Mucosa of descending colon (tissue), 3 donors: ENCODE results near the gene AHNAK2. TPM values are rescaled to one million over a fixed set of nuclear protein-coding genes. Genes with fewer than 3 reads are reported as not detected.
A peak's percentile ranks its signal among the peaks of the same experiment; 100 is the strongest.

Experiments
- ATAC-seq: fragments of 200-7000 bp; cut with Tn5 transposase; one replicate; pipeline ENCODE4 v1.9.1; 2020; ENCODE audit warnings: mild to moderate bottlenecking, moderate library complexity
- DNase-seq, 3 donors: peaks; one replicate each; pipeline ENCODE4 v3.0.0-alpha.2; 2020
- H3K36me3 ChIP-seq: fragments of 200-600 bp; one replicate; pipeline ENCODE4 v1.8.0; 2021; ENCODE audit warnings: low read depth, mild to moderate bottlenecking
- H3K4me1 ChIP-seq: fragments of 200-600 bp; one replicate; pipeline ENCODE4 v1.8.0; 2021; ENCODE audit warnings: low read depth, mild to moderate bottlenecking
- H3K4me3 ChIP-seq: fragments of 200-600 bp; one replicate; pipeline ENCODE4 v1.8.0; 2021; ENCODE audit warnings: mild to moderate bottlenecking
- H3K9me3 ChIP-seq: fragments of 200-600 bp; one replicate; pipeline ENCODE4 v1.8.0; 2021; ENCODE audit warnings: mild to moderate bottlenecking
- intact Hi-C, 2 donors: fragments of 100-400 bp; cut with DNase I in 1 of 2; cut with micrococcal nuclease in 1 of 2; formaldehyde crosslinking; loops; one replicate each; pipeline versions ENCODE4 v1.11.0 to v1.11.1; 2022; cut with DNase I, micrococcal nuclease
- total RNA-seq, 3 donors: library from RNA; stranded (reverse); fragmentation: NEBNext Ultra II Directional in 2 of 3; extraction: Animal tissue kit (Norgen Biotek cat#: 25700) in 2 of 3; gene quantifications; one replicate each; pipeline versions ENCODE4 v1.2.1 to v1.2.4, GENCODE V29; 2021 to 2023
- TF ChIP-seq, protein P1 (sequence below): fragments of 200-600 bp; IDR thresholded peaks from one replicate; pipeline ENCODE4 v1.8.0; 2022; ENCODE audit warnings: antibody characterized with exemption, mild to moderate bottlenecking
- donor health status: DM: no; HTN: no; CAD: no; lungs with moderate emphysema.
- donor health status: DM: no; HTN: no; CAD: no.
- donor health status: DM: no; HTN: yes; CAD: no.

AHNAK2 gene
- total RNA-seq, 3 donors from 2014 or later: 4.6 to 145 (median 20.3) TPM

DNA sequence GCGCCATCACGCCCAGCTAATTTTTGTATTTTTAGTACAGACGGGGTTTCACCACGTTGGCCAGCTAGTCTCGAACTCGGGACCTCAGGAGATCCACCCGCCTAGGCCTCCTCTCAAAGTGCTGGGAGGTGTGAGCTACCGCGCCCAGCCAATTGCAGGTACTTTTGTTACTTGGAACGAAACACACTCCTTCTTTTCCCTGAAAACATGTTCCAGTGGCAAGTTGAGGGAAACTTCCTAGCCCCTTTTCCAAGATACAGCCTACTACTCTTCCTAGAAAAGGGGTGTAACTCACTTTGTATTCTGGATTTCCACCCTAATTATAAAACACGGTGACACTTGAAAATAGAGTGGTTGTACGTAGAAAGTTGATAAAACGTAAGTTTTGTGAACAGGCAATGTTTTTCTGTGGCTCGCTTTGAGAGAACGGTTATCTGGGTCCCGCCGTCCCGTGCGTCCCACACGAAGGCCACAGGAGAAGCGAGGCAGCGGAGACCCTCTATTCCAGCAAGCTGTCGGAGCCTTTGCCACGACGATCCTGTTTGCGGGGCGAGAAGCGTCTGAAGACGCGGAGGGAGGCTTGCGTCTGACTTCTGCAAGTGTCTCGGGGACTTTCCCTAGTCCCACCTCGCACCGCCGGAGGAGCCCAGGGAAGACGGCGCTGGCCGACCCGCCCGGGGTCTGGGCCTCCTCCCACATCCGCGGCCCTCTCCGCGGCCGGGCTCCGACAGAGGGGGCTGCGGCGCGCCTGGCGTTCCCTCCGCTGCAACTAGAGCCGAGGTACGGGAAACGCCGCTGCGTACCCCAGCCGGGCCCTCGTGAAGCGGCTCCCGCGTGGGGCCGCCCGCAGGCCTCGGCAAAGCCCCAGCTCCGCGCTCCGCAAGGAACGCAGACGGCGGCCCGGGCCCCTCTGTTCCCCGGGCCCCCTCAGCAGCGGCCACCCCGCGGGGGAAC is 42.0 kb upstream of the AHNAK2 start:
- DNase-seq (peak; percentile 41 to 74 (median 73)), ATAC-seq (peak; percentile 32)
- TF ChIP-seq, protein P1, sequence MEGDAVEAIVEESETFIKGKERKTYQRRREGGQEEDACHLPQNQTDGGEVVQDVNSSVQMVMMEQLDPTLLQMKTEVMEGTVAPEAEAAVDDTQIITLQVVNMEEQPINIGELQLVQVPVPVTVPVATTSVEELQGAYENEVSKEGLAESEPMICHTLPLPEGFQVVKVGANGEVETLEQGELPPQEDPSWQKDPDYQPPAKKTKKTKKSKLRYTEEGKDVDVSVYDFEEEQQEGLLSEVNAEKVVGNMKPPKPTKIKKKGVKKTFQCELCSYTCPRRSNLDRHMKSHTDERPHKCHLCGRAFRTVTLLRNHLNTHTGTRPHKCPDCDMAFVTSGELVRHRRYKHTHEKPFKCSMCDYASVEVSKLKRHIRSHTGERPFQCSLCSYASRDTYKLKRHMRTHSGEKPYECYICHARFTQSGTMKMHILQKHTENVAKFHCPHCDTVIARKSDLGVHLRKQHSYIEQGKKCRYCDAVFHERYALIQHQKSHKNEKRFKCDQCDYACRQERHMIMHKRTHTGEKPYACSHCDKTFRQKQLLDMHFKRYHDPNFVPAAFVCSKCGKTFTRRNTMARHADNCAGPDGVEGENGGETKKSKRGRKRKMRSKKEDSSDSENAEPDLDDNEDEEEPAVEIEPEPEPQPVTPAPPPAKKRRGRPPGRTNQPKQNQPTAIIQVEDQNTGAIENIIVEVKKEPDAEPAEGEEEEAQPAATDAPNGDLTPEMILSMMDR: no peak
- Histone ChIP-seq H3K36me3 (peaks cover 4% of the 10 kb centered on the region), H3K4me3 (peak overlapping the region; percentile 98), H3K9me3 (no peaks in the 10 kb centered on the region), H3K4me1 (peaks cover 27% of the 10 kb centered on the region)
- intact Hi-C loops: no loop called here

DNA sequence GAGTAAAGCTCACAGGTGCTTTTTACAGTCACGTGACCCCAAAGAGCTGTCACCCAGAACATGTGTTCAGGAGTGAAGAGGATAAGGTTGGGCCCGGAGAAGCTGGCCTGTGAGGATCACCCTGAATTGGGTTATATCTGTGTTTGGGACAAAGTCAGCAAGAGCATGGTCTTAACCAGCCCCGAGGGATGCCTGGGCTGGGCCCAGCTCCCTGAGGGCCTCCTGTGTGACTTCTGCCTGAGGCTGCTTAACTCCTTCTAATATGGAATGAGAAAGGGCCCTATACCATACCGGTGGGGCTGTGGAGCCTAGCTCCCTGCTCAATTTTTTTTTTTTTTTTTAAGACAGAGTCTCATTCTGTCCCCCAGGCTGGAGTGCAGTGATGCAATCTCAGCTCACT is 40.2 kb upstream of the AHNAK2 start:
- intact Hi-C loops: no loop called here
- no peaks in the 10 kb centered on the region for H3K9me3 ChIP-seq
- H3K4me3 ChIP-seq: no peak overlapping the region
- no peak for ATAC-seq
- TF ChIP-seq, protein P1: no peak
- H3K4me1 ChIP-seq: peaks cover 27% of the 10 kb centered on the region
- peaks cover 4% of the 10 kb centered on the region for H3K36me3 ChIP-seq
- no peak for DNase-seq

DNA sequence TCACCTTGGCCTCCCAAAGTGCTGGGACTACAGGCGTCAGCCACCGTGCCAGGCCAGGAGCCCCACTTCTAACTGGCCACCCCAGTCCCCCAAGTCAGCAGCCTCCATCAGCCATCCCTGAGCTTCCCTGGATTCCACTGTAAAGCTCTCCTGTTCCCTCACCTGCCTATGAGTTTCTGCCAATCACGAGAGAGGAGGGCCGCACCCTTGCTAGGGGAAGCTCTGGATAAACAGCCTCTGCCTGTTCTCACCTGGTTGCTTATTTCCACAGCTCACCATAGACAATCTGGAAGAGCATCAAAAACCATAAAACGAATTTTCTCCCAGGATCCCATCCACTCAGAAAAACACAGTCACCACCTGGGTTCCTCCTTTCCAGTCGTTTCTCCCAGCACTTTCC is 37.7 kb upstream of the AHNAK2 start:
- Histone ChIP-seq H3K4me3 (no peak overlapping the region), H3K9me3 (no peaks in the 10 kb centered on the region), H3K4me1 (peaks cover 22% of the 10 kb centered on the region), H3K36me3 (peaks cover 1% of the 10 kb centered on the region)
- no peak for DNase-seq
- TF ChIP-seq, protein P1: no peak
- ATAC-seq: peak; percentile 13
- intact Hi-C loops: no loop called here

DNA sequence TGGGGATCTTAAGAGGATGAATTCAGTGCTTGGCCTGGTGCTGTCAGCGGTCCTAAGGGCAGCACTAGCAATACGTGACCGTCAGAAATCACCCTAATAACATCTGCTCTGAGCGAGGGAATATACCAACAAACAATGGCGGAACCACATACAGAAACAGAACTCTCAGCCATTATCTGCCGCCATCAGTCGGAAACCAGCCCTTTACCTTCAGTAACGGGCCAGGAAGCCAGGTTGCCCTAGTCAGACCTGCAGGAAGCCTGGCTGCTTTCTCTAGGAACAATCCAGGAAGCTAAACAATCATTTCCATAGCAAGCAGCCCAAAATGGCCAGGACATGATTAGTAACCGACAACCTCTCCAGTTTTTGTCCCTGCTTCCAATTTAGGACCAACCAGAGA is 37.1 kb upstream of the AHNAK2 start:
- Histone ChIP-seq H3K4me3 (no peak overlapping the region), H3K36me3 (no peaks in the 10 kb centered on the region), H3K9me3 (no peaks in the 10 kb centered on the region), H3K4me1 (peaks cover 21% of the 10 kb centered on the region)
- TF ChIP-seq, protein P1: no peak
- no peak for ATAC-seq
- intact Hi-C loops: no loop called here
- no peak for DNase-seq

DNA sequence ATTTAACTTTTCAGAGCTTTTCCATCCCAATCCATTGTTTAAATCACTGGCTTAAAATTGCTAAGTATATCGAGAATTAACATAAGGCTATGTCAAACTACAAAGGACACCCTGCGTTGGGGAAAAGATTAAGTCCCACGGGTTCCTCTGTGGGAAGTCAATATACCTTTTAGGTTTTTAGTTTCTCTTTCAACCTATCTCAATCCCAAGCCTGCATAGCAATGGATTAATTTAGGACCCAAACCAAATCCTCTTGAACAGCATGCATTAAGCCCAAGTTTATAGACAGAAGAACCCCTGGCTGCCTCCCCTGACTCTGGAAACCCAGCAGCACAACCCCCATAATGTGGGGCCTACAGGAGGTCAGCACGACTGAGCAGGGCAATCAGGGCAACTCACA is 36.5 kb upstream of the AHNAK2 start:
- H3K36me3 ChIP-seq: no peaks in the 10 kb centered on the region
- no peak overlapping the region for H3K4me3 ChIP-seq
- intact Hi-C loops: no loop called here
- no peak for ATAC-seq
- no peaks in the 10 kb centered on the region for H3K9me3 ChIP-seq
- no peak for DNase-seq
- H3K4me1 ChIP-seq: peaks cover 15% of the 10 kb centered on the region
- TF ChIP-seq, protein P1: no peak
